OCI-LY7 (cell line): ENCODE data around the gene AGBL4. TPM values are rescaled to one million over a fixed set of nuclear protein-coding genes. Genes with fewer than 3 reads are reported as not detected.

ENCODE experiments used
- BruUV-seq: library from RNA; stranded (reverse); fragments of 400-500 nt; replicated peaks from 2 replicates; lab custom pipeline; 2021; lab: Mats Ljungman, UMichigan
- CTCF ChIA-PET: fragments of 300-600 bp; sonication (Branson Sonifier 250); formaldehyde crosslinking; loops from one replicate; lab custom pipeline; 2022; ENCODE audit warnings: antibody characterized with exemption; ENCODE audit not compliant: unreplicated experiment; lab: Charles Lee
- POLR2A ChIA-PET: fragments of 300-600 bp; sonication (Branson Sonifier 250); formaldehyde crosslinking; loops from one replicate; lab custom pipeline; 2022; ENCODE audit warnings: antibody characterized with exemption; lab: Charles Lee
- DNase-seq: peaks from one replicate; pipeline ENCODE4 v3.0.0-alpha.2; 2015; ENCODE audit warnings: low spot score
- H2AFZ ChIP-seq: fragments of 200-600 bp; sonication (generic), shearing (Covaris generic); 2 replicates; pipeline ENCODE4 v1.6.1; 2014; ENCODE audit warnings: mild to moderate bottlenecking, antibody characterized with exemption, low read length, moderate library complexity
- H3K27ac ChIP-seq: fragments of 200-600 bp; sonication (generic); 2 replicates; pipeline ENCODE4 v1.5.1; 2014; ENCODE audit warnings: mixed run types, low read depth, mild to moderate bottlenecking, moderate library complexity, low read length, inconsistent platforms; ENCODE audit not compliant: poor library complexity, severe bottlenecking
- H3K36me3 ChIP-seq: fragments of 200-600 bp; sonication (generic); 2 replicates; pipeline ENCODE4 v1.6.1; 2014; ENCODE audit warnings: mild to moderate bottlenecking, antibody characterized with exemption, low read length, moderate library complexity, mixed read lengths; ENCODE audit not compliant: insufficient read depth
- H3K4me1 ChIP-seq: fragments of 200-600 bp; sonication (generic); 2 replicates; pipeline ENCODE4 v1.5.1; 2014; ENCODE audit warnings: mild to moderate bottlenecking, low read length; ENCODE audit not compliant: insufficient read depth, poor library complexity, severe bottlenecking
- H3K4me2 ChIP-seq: fragments of 200-600 bp; sonication (generic); 2 replicates; pipeline ENCODE4 v1.6.1; 2014; ENCODE audit warnings: mild to moderate bottlenecking, low read length
- H3K4me3 ChIP-seq: fragments of 200-600 bp; sonication (generic); 2 replicates; pipeline ENCODE4 v1.5.1; 2014; ENCODE audit warnings: mild to moderate bottlenecking, low read depth, low read length; ENCODE audit not compliant: poor library complexity, severe bottlenecking
- H3K79me2 ChIP-seq: fragments of 200-600 bp; sonication (generic); 2 replicates; pipeline ENCODE4 v1.6.1; 2016; ENCODE audit warnings: low read depth, mild to moderate bottlenecking, low read length, moderate library complexity, mixed read lengths; ENCODE audit not compliant: insufficient read depth
- H3K9me2 ChIP-seq: fragments of 200-600 bp; sonication (generic); 2 replicates; pipeline ENCODE4 v1.6.1; 2016; ENCODE audit warnings: mild to moderate bottlenecking, low read length, mixed read lengths; ENCODE audit not compliant: insufficient read depth
- H3K9me3 ChIP-seq: fragments of 200-600 bp; sonication (generic); 2 replicates; pipeline ENCODE4 v1.6.1; 2014; ENCODE audit warnings: mild to moderate bottlenecking, mixed run types, low read length, mixed read lengths
- H4K20me1 ChIP-seq: fragments of 200-600 bp; sonication (generic); 2 replicates; pipeline ENCODE4 v1.6.1; 2014; ENCODE audit warnings: mild to moderate bottlenecking, antibody characterized with exemption, low read length, moderate library complexity, mixed read lengths; ENCODE audit not compliant: insufficient read depth
- CTCF ChIP-seq: fragments of 200-600 bp; sonication (generic); conservative IDR thresholded peaks from 2 replicates; pipeline ENCODE4 v1.5.1; 2014; ENCODE audit warnings: mild to moderate bottlenecking, antibody characterized with exemption, low read length, moderate library complexity, mixed read lengths
- EZH2phosphoT487 ChIP-seq: fragments of 200-600 bp; sonication (generic); IDR thresholded peaks from 2 replicates; pipeline ENCODE4 v1.6.1; 2018; ENCODE audit warnings: low read depth, borderline replicate concordance, mild to moderate bottlenecking, mixed run types, antibody characterized with exemption, low read length, moderate library complexity, mixed read lengths
- intact Hi-C: fragments of 100-400 bp; cut with micrococcal nuclease; formaldehyde crosslinking; loops from one replicate; pipeline ENCODE4 v1.10.0; 2022; ENCODE audit not compliant: unreplicated experiment
- total RNA-seq, 2 experiments: library from RNA; depleted of rRNA in 1 of 2; stranded (reverse); fragments of >200 nt in 1 of 2; shearing (Covaris generic) in 1 of 2; gene quantifications; 2 replicates each; pipeline ENCODE4 v1.2.3, GENCODE V29; 2014 to 2022

Gene AGBL4
- total RNA-seq, 2 experiments from 2014 or later: not detected

- Histone ChIP-seq H3K79me2 (no peaks in the 10 kb centered on the region), H3K4me1 (no peaks in the 10 kb centered on the region), H3K4me3 (no peak overlapping the region), H3K36me3 (no peaks in the 10 kb centered on the region), H4K20me1 (no peaks in the 10 kb centered on the region), H2AFZ (no peak overlapping the region), H3K9me2 (no peaks in the 10 kb centered on the region), H3K4me2 (no peak overlapping the region), H3K27ac (no peak overlapping the region), H3K9me3 (no peaks in the 10 kb centered on the region)
- no TSS peak for BruUV-seq
- intact Hi-C loops: no loop called here
- POLR2A ChIA-PET: interaction anchor here (0.5 kb wide), 1 partner anchor 942 kb away, joined by 3 read pairs; no protein-coding TSS in a partner anchor
- CTCF ChIA-PET: no interaction called here
- TF ChIP-seq CTCF: no peak
- TF ChIP-seq EZH2phosphoT487: no peak
- DNase-seq: no peak
Observed at GRCh38 chr1:49416758-49417157, 607.0 kb downstream of the AGBL4 start.

DNA sequence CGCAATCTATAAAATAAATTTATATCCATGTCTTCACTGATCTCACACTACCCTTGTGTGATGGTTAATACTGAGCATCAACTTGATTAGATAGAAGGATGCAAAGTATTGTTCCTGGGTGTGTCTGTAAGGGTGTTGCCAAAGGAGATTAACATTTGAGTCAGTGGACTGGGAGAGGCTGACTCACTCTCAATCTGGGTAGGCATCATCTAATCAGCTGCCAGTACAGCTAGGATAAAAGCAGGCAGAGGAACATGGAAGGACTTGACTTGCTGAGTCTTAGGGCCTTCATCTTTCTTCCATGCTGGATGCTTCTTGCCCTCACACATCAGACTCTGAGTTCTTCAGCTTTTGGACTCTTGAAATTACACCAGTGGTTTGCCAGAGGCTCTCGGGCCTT is 615.4 kb downstream of the AGBL4 start:
- Histone ChIP-seq H3K79me2 (no peaks in the 10 kb centered on the region), H3K4me1 (no peaks in the 10 kb centered on the region), H3K36me3 (no peaks in the 10 kb centered on the region), H3K9me2 (no peaks in the 10 kb centered on the region), H3K9me3 (no peaks in the 10 kb centered on the region), H3K4me2 (no peak overlapping the region), H2AFZ (no peak overlapping the region), H4K20me1 (no peaks in the 10 kb centered on the region), H3K4me3 (no peak overlapping the region), H3K27ac (no peak overlapping the region)
- TF ChIP-seq CTCF (no peak), EZH2phosphoT487 (no peak)
- POLR2A ChIA-PET: no interaction called here
- CTCF ChIA-PET: no interaction called here
- intact Hi-C loops: no loop called here
- no peak for DNase-seq
- no TSS peak for BruUV-seq

- Histone ChIP-seq H4K20me1 (no peaks in the 10 kb centered on the region), H3K4me3 (no peak overlapping the region), H3K9me3 (no peaks in the 10 kb centered on the region), H3K27ac (no peak overlapping the region), H3K4me1 (no peaks in the 10 kb centered on the region), H3K4me2 (no peak overlapping the region), H3K9me2 (no peaks in the 10 kb centered on the region), H2AFZ (no peak overlapping the region), H3K79me2 (no peaks in the 10 kb centered on the region), H3K36me3 (no peaks in the 10 kb centered on the region)
- DNase-seq: no peak
- intact Hi-C loops: no loop called here
- TF ChIP-seq CTCF (no peak), EZH2phosphoT487 (no peak)
- ChIA-PET CTCF (no interaction called here), POLR2A (interaction anchor here (1.0 kb wide), 1 partner anchor 101 kb away, joined by 3 read pairs; no protein-coding TSS in a partner anchor)
- BruUV-seq: no TSS peak
Observed at GRCh38 chr1:49397086-49397485, 626.7 kb downstream of the AGBL4 start.
